CD4-positive, alpha-beta T cell treated with Interleukin-10 for 1 hour (primary cell): ENCODE measurements around the gene TMEM215.
"Not testable (repeated sequence)": the region's sequence is repeated elsewhere in the genome, so short reads cannot be mapped to it uniquely, and the experiment has no call there.

Experiments
- DNase-seq: peaks from one replicate; pipeline ENCODE4 v3.0.0-alpha.2; 2020

The TMEM215 gene, protein sequence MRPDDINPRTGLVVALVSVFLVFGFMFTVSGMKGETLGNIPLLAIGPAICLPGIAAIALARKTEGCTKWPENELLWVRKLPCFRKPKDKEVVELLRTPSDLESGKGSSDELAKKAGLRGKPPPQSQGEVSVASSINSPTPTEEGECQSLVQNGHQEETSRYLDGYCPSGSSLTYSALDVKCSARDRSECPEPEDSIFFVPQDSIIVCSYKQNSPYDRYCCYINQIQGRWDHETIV

DNA sequence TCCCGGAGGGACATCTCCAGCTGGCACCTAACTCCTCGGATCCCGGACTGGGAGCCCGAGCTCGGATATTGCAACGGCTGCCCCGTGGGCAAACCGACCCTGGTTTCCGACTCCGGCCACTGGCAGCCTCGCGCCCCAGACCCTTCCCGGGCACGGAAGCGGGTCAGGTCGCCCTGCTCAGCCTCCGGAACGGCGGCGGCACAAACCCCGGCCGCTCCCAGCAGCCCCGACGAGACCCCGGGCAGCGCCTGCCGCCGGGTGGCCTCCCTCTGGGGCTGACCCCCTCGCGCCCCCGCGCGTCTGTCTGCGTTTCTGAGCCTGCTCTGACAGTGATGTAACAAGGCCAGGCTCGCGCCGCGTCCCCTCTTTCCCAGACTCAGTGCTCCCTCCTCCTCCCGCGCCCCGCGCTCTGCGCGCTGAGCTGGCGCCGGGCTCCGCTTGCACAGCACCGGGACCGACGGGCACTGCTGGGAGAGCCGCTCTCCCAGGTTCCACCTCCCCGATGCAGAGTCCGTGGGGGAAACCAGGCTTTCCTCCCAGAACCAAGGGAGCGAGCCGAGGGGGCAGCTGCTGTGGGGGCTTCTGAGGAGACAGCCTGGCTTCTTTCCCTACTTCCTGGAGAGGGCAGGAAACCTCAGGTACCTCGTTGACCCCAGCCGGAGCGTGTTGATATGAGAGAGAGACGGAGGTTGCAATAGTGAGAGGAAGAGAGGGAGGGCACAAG, at the start of gene TMEM215:
TMEM215 (plus strand) TSS at position 373 of the 724 bp plus-strand sequence. CDS start 644 bp downstream, outside the sequence.
- DNase-seq = no peak

DNA sequence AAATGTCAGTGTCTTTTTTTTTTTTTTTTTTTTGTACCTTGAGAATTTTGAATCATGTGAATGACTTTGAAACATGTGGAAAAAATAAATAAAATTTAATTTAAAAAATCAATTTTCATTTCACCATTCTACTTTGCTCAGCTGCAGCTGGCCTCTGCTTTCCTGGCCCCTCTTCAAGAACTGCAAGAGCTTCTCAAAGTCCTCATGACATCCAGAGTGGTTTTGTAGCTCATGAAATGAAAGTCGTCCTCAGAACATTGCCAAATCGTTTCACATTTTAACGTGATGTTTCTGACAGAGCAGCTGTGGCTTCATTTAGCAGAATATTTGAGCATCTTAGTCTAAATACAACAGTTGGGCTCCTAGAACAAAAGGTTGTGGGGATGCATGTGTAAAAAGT, 47.9 kb upstream of the TMEM215 start:
- no peak for DNase-seq

DNA sequence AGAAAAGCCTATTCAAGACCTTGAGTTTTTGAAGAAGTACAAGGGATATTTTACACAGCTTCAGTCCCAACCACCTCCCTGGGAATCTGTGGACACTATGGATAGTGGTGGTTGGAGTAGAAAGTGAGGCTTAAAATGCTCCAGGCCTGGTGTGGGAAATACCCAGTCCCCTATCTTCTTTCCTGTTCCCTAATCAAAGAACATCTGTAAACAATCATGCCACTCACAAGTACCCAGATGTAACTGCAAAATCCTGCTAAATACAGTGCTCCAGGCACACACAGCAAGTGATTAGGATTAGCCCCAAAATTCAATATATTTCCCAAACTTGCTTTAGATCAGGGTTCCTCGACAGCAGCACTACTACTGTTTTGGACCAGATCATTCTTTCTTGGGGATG, 46.0 kb upstream of the TMEM215 start:
- no peak for DNase-seq

GRCh38 chr9:32738501-32739172, 44.7 kb upstream of the TMEM215 start:
- no peak for DNase-seq

DNA sequence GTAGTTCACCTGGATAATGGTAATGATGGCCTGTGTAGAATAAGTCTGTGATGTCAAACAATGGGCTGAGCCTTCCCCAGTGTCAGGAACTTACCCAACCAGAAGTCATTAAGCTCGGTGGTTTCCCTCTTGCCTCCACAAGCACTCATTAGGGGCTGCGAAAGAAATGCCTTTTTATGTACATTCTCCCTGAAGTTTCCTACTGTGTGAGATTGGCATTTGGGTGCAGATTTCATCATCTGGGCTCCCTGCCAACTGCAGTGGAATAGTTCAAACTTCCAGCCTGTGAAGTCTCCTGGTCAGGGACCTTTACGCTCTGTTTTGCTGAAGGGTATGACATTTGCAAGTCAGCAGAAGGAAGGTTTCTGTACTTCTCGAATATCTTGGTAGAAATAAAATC, 41.6 kb upstream of the TMEM215 start:
- DNase-seq = no peak

DNA sequence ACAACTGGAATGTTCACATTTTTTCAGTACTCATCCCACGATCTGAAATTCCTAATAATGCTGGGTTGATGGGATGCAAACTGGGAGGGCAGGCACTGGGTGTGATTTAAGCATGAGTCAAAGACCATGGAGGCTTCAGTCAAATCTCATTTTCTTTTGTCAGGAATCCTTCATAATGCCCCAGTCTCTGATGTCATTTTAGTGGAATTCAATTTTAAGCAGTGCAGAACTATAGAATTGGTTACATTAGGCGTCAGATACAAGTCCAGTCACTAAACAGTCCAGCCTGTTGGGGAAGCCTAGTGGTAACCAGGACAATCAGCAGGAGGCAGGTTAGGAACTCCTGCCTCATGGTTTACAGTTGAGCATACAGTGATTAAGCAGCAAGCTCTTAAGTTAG, 41.0 kb upstream of the TMEM215 start:
- no peak for DNase-seq

DNA sequence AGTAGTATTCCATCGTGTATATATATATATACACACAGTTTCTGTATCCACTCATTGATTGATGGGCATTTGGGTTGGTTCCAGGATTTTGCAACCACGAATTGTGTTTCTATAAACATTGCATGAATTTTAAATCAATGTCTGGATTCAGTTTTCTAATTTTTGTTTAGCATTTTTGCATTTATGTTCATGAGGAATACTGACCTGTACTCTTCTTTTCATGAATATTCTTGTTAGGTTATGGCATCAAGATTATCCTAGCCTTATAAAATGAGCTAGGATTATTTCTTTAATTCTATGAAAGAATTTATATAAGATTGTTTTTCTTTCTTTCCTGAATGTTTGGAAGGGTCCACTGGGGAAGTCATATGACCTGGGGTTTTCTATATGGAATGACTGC, 35.3 kb upstream of the TMEM215 start:
- DNase-seq = no peak

DNA sequence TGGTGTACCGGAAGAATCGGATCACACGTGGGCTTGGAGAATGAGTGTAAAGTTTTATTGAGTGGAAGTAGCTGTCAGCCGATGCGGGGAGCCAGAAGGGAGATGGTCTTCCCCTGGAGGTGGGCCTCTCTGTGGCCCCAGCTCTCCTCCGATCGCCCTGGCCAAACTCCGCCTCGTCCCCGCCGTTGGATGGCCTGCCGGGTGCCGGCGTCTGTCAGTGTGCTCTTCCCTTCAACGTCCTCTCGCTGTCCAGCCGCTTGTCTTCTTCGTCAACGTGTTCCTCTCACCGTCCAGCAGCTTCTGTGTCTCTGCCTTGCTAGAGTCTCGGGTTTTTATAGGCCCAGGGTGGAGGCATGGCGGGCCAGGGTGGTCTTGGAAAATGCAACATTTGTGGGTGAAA, 27.6 kb upstream of the TMEM215 start:
- no peak for DNase-seq

DNA sequence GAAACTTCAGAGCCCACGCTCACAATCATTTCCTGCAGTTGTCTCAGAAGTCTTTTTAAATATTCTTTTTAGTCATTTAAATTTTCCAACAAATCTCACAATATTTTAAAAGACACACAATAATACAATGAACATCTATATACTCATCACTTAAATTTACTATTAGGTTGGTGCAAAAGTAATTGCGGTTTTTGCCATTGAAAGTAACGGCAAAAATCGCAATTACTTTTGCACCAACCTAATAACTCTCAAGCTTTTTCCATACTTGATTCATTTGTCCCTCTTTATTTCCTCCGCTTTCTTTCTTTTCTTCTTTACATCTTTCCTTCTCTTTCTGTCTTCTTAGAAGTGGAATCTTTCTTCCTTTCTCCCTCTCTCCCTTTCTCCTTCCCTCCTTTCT, 19.2 kb upstream of the TMEM215 start:
- DNase-seq = no peak

DNA sequence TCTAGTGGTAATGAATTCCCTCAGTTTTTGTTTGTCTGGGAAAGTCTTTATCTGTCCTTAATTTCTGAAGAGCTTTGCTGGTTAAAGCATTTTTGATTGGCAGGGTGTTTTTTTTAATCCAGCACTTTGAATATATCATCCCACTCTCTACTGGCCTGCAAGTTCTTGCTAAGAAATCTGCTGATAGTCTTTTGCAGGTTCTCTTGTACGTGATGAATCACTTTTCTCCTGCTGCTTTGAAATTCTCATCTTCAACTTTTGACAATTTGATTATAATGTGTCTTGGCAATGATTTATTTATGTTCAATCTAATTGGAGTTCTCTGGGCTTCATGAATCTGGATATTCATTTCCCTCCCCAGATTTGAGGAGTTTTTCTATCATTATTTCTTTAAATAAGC, 8.1 kb upstream of the TMEM215 start:
- DNase-seq = no peak

- no peak for DNase-seq
Observed at GRCh38 chr9:32776201-32776600, 7.1 kb upstream of the TMEM215 start.

GRCh38 chr9:32782476-32783167, 718 bp upstream of the TMEM215 start:
- no peak for DNase-seq

- no peak for DNase-seq
Observed at GRCh38 chr9:32787816-32788215, 4.5 kb downstream of the TMEM215 start.

DNA sequence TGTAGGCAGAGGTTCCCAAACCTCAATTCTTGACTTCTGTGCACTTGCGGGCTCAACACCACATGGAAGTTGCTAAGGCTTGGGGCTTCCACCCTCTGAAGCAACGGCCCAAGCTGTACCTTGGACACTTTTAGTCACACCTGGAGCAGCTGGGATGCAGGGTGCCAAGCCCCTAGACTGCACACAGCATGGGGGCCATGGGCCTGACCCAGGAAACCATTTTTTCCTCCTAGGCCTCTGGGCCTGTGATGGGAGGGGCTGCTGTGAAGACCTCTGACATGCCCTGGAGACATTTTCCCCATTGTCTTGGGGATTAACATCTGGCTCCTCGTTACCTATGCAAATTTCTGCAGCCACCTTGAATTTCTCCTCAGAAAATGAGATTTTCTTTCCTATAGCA, 12.7 kb downstream of the TMEM215 start:
- DNase-seq = not testable (repeated sequence)

- DNase-seq = no peak
Observed at GRCh38 chr9:32801530-32801929, 18.2 kb downstream of the TMEM215 start.

DNA sequence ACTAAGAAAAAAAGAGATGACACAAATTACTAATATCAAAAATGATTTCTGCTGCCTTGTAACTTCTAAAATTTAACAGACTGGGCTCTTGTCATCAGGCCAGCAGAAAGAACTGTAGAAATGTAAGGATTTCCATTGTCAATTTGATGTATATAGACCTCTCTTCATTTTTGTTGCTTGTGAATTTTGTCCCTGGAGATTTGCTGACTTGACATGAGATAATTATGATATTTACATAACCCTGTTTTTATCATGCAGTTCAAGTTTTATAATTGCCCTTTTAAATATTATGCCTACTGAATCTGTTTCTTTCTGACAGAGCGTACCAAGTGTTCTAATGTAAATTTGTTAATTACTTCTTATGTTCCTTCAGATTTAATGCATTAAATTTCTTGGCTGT, 23.9 kb downstream of the TMEM215 start:
- no peak for DNase-seq

DNA sequence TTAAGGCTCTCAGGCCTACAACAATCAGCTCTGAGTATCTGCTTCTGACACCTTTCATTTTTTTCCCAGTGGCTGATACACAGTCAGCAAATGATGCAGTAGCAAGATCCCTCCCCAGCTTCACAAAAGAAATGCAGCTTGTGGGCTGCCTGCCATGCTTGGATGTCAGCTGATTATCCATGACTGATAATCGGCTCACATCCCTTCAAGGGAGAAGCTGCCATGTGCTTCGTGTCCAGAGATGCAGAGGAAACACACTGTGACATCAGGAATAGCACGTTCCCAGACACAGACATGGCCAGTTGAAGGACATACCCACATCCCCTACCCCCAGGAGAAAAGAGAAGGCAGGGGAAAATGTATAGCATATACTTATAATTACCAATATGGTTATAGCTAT, 27.9 kb downstream of the TMEM215 start:
- DNase-seq = no peak

GRCh38 chr9:32820322-32820721, 37.0 kb downstream of the TMEM215 start:
- DNase-seq = no peak

- no peak for DNase-seq
Observed at GRCh38 chr9:32823101-32823500, 39.8 kb downstream of the TMEM215 start.

DNA sequence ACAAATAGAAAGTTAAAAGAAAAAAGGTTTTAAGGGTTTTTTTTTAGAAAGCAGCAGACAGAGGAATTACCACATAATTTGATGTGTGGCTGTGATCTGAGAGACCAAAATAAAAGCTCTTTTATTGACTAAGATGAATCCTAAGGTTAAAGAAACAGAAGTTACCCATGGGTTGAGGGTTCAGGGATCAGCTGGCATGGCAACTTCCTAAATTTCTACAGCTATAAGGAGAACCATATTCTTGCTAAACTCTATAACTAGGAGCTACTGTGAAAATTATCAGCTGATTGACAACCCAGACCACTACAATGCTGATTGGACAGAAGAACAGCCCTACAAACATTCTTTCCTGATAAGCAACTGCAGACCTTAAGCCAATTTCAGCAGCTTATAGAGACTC, 40.2 kb downstream of the TMEM215 start:
- no peak for DNase-seq

GRCh38 chr9:32825203-32825602, 41.9 kb downstream of the TMEM215 start:
- DNase-seq = no peak

DNA sequence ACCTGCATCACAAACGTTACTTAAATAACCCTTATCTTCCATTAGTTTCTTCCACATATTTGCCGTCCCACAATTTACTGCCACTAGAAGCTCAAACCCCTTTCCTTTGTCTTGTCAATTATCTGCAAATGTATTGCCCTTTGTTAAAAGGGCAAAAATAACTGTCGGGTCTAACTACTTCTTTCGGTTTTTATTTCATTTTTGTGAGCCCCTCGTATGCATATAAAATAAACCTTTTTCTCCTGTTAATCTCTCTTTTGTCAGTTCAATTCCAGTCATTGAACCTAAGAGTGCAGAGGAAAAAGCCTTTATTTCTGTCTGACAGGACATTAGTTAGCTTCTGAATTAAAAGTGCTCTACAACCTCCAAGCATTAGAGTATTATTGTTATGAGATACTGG, 45.5 kb downstream of the TMEM215 start:
- DNase-seq = no peak

DNA sequence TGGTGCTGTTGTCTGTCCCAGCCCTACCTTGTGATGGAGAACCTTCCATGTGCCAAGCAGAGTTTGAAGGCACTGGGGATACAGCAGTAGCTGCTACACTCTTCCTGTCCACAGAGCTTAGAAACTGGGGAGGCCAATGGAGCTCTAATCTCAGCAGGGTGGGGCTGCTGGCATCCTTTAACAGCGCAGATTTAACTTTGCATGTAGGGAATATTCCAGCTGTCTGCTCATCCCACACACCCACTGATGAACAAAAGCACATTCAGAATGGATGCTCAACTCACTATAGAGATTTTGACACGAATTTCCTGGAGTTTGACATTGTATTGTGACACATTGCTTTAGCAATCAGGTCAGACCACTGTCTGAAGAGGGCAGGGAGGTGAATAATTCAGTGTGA, 49.0 kb downstream of the TMEM215 start:
- no peak for DNase-seq
